H1 (cell line): ENCODE data around the gene SYNPR. TPM values are rescaled to one million over a fixed set of nuclear protein-coding genes. Genes with fewer than 3 reads are reported as not detected.
A peak's percentile ranks its signal among the peaks of the same experiment; 100 is the strongest.

Source experiments
- CTCF ChIA-PET: fragments of 300-600 bp; sonication (Branson Sonifier 250); formaldehyde crosslinking; loops from one replicate; lab custom pipeline; 2021; ENCODE audit not compliant: partially characterized antibody; lab: Charles Lee
- POLR2A ChIA-PET: fragments of 300-600 bp; sonication (Branson Sonifier 250); formaldehyde crosslinking; loops from one replicate; lab custom pipeline; 2021; ENCODE audit warnings: inconsistent platforms; ENCODE audit not compliant: partially characterized antibody; lab: Charles Lee
- DNase-seq, 2 experiments: peaks; one replicate each; pipeline versions ENCODE4 v3.0.0 to v3.0.0-alpha.2; 2010 to 2022; ENCODE audit warnings: low spot score in 2 of 2, low read depth in 1 of 2, mixed read lengths in 1 of 2
- FAIRE-seq: peaks from 2 replicates; lab custom pipeline; 2011; peaks lifted over from hg19 to GRCh38; lab: Jason Lieb, UNC
- H2AFZ ChIP-seq: 2 replicates; pipeline ENCODE4 v1.8.1; 2012; ENCODE audit warnings: low read length, inconsistent platforms
- H2AK5ac ChIP-seq: 2 replicates; pipeline ENCODE4 v1.6.1; 2013; ENCODE audit warnings: low read depth, low read length
- H2BK120ac ChIP-seq: replicated peaks from 2 replicates; pipeline ENCODE3; 2013; ENCODE audit warnings: low read depth, low read length, inconsistent platforms
- H2BK12ac ChIP-seq: 2 replicates; pipeline ENCODE4 v1.6.1; 2013; ENCODE audit warnings: low read depth, low read length
- H2BK15ac ChIP-seq: 2 replicates; pipeline ENCODE4 v1.6.1; 2013; ENCODE audit warnings: low read length
- H2BK20ac ChIP-seq: 2 replicates; pipeline ENCODE4 v1.6.1; 2013; ENCODE audit warnings: low read length
- H2BK5ac ChIP-seq: 2 replicates; pipeline ENCODE4 v1.6.1; 2013; ENCODE audit warnings: low read depth, low read length
- H3K14ac ChIP-seq: 2 replicates; pipeline ENCODE4 v1.6.1; 2013; ENCODE audit warnings: inconsistent platforms; ENCODE audit not compliant: insufficient read length
- H3K18ac ChIP-seq: 2 replicates; pipeline ENCODE4 v1.6.1; 2013; ENCODE audit warnings: low read length; ENCODE audit errors: extremely low read depth
- H3K23ac ChIP-seq: 2 replicates; pipeline ENCODE4 v1.6.1; 2013; ENCODE audit warnings: inconsistent platforms; ENCODE audit not compliant: insufficient read length
- H3K23me2 ChIP-seq: 2 replicates; pipeline ENCODE4 v1.6.1; 2013; ENCODE audit warnings: low read depth, low read length
- H3K27ac ChIP-seq: 2 replicates; pipeline ENCODE4 v1.6.1; 2011; ENCODE audit warnings: low read depth, low read length, inconsistent platforms
- H3K27me3 ChIP-seq, 4 experiments: replicated peaks in 1 of 4; 1 replicate in 1 of 4; 2 replicates in 3 of 4; pipeline versions ENCODE4 v1.6.1 to v1.8.1; 2011 to 2013; ENCODE audit warnings: low read length in 3 of 4, mild to moderate bottlenecking in 3 of 4, inconsistent platforms in 2 of 4, mixed read lengths in 2 of 4, moderate library complexity in 1 of 4; ENCODE audit not compliant: control insufficient read depth in 3 of 4, insufficient read depth in 3 of 4; ENCODE audit errors: extremely low read depth in 1 of 4
- H3K36me3 ChIP-seq, 4 experiments: 2 replicates each; pipeline versions ENCODE4 v1.6.1 to v1.8.1; 2011 to 2013; ENCODE audit warnings: mild to moderate bottlenecking in 4 of 4, low read length in 3 of 4, moderate library complexity in 2 of 4, control low read depth in 1 of 4, inconsistent platforms in 1 of 4; ENCODE audit not compliant: insufficient read depth in 4 of 4, control insufficient read depth in 2 of 4
- H3K4ac ChIP-seq: replicated peaks from 2 replicates; pipeline ENCODE3; 2013; ENCODE audit warnings: low read length, low read depth, mixed read lengths, inconsistent platforms; ENCODE audit not compliant: insufficient read length
- H3K4me1 ChIP-seq, 4 experiments: replicated peaks in 1 of 4; 1 replicate in 1 of 4; 2 replicates in 3 of 4; pipeline versions ENCODE4 v1.6.1 to v1.8.1; 2011 to 2013; ENCODE audit warnings: low read length in 3 of 4, inconsistent platforms in 2 of 4, mixed read lengths in 1 of 4; ENCODE audit not compliant: insufficient read depth in 4 of 4, control insufficient read depth in 3 of 4
- H3K4me2 ChIP-seq, 2 experiments: 2 replicates each; pipeline versions ENCODE4 v1.6.1 to v1.8.1; 2011 to 2013; ENCODE audit warnings: low read depth in 2 of 2, low read length in 2 of 2, control low read depth in 1 of 2, inconsistent platforms in 1 of 2, mild to moderate bottlenecking in 1 of 2; ENCODE audit not compliant: insufficient read depth in 1 of 2
- H3K4me3 ChIP-seq, 4 experiments: fragments of 200-600, 300-600 bp in 1 of 4; sonication (generic), shearing (Covaris generic), sonication (Bioruptor Twin) in 1 of 4; 2 replicates each; pipeline versions ENCODE4 v1.5.1 to v1.8.1; 2011 to 2016; ENCODE audit warnings: low read length in 4 of 4, low read depth in 3 of 4, control low read depth in 2 of 4, inconsistent platforms in 2 of 4, mild to moderate bottlenecking in 2 of 4, mixed read lengths in 1 of 4, moderate library complexity in 1 of 4; ENCODE audit not compliant: insufficient read depth in 2 of 4; ENCODE audit errors: extremely low read depth in 1 of 4
- H3K56ac ChIP-seq: replicated peaks from 2 replicates; pipeline ENCODE3; 2013; ENCODE audit warnings: low read depth, mild to moderate bottlenecking, mixed read lengths, low read length, inconsistent platforms; ENCODE audit not compliant: insufficient read length
- H3K79me1 ChIP-seq: 2 replicates; pipeline ENCODE4 v1.6.1; 2013; ENCODE audit warnings: low read depth, low read length, control low read depth
- H3K79me2 ChIP-seq, 2 experiments: 2 replicates each; pipeline versions ENCODE4 v1.6.1 to v1.8.1; 2012 to 2013; ENCODE audit warnings: low read length in 2 of 2, mild to moderate bottlenecking in 2 of 2, inconsistent platforms in 1 of 2; ENCODE audit not compliant: insufficient read depth in 2 of 2, control insufficient read depth in 1 of 2
- H3K9ac ChIP-seq, 4 experiments: replicated peaks in 1 of 4; 1 replicate in 1 of 4; 2 replicates in 3 of 4; pipeline versions ENCODE4 v1.6.1 to v1.8.1; 2011 to 2013; ENCODE audit warnings: low read depth in 3 of 4, low read length in 3 of 4, control low read depth in 2 of 4, mild to moderate bottlenecking in 2 of 4, moderate library complexity in 2 of 4, inconsistent platforms in 1 of 4; ENCODE audit errors: extremely low read depth in 1 of 4
- H3K9me3 ChIP-seq, 2 experiments: 2 replicates each; pipeline versions ENCODE4 v1.6.1 to v1.8.1; 2012 to 2013; ENCODE audit warnings: mild to moderate bottlenecking in 2 of 2, moderate library complexity in 2 of 2, control low read depth in 1 of 2, inconsistent platforms in 1 of 2, low read depth in 1 of 2, low read length in 1 of 2, mixed read lengths in 1 of 2; ENCODE audit not compliant: insufficient read depth in 2 of 2
- H4K20me1 ChIP-seq, 2 experiments: replicated peaks in 1 of 2; 2 replicates each; pipeline versions ENCODE3 to v1.8.1; 2011 to 2013; ENCODE audit warnings: inconsistent platforms in 2 of 2, low read length in 2 of 2, mild to moderate bottlenecking in 1 of 2; ENCODE audit not compliant: insufficient read depth in 2 of 2, control insufficient read depth in 1 of 2
- H4K5ac ChIP-seq: 2 replicates; pipeline ENCODE4 v1.6.1; 2013; ENCODE audit warnings: low read length, low read depth, mixed read lengths, inconsistent platforms; ENCODE audit not compliant: insufficient read length
- H4K8ac ChIP-seq: 2 replicates; pipeline ENCODE4 v1.8.0; 2013; ENCODE audit warnings: mild to moderate bottlenecking, moderate library complexity, low read length, inconsistent platforms; ENCODE audit not compliant: insufficient read depth; ENCODE audit errors: extremely low read depth
- H4K91ac ChIP-seq: replicated peaks from 2 replicates; pipeline ENCODE3; 2013; ENCODE audit warnings: low read length, mixed read lengths, inconsistent platforms; ENCODE audit not compliant: insufficient read length
- KDM5A ChIP-seq: fragments of 200-600 bp; IDR thresholded peaks from 2 replicates; pipeline ENCODE4 v1.7.1; 2012; ENCODE audit warnings: mild to moderate bottlenecking, low read length, inconsistent platforms, mixed read lengths
- PHF8 ChIP-seq: fragments of 200-600 bp; sonication (generic); conservative IDR thresholded peaks from 2 replicates; pipeline ENCODE4 v1.7.1; 2012; ENCODE audit warnings: low read depth, mild to moderate bottlenecking, inconsistent platforms, low read length, moderate library complexity
- WGBS, 2 experiments: shearing (Covaris generic) in 1 of 2; methylation state at CpG; one replicate each; pipeline versions ENCODE4 v1.1.6 to v1.1.7; 2013 to 2015; ENCODE audit warnings: low lambda C conversion rate in 2 of 2, mixed read lengths in 2 of 2, inconsistent platforms in 1 of 2, low coverage in 1 of 2, missing lambda C conversion rate in 1 of 2; ENCODE audit not compliant: insufficient replicate concordance in 2 of 2, insufficient coverage in 1 of 2, insufficient read length in 1 of 2; ENCODE audit errors: extremely low coverage in 1 of 2, missing lambda C conversion rate in 1 of 2; 5-methylcytosine and 5-hydroxymethylcytosine counted together
- polyA plus RNA-seq, 7 experiments: library from polyadenylated mRNA; depleted of rRNA in 3 of 7; stranded (reverse) in 5 of 7; unstranded in 2 of 7; fragments of >200 nt in 5 of 7; fragments of 200-250 nt in 2 of 7; gene quantifications; 1 replicate in 5 of 7; 2 replicates in 1 of 7; 4 replicates in 1 of 7; pipeline versions ENCODE4 v1.2.1 to v1.2.3, GENCODE V29; 2011 to 2013; ENCODE audit warnings: missing spikeins in 2 of 7, mixed read lengths in 2 of 7
- total RNA-seq: library from RNA; stranded (reverse); fragmentation: NEBNext Ultra II Directional; extraction: Animal tissue kit (Norgen Biotek cat#: 25700); gene quantifications from 2 replicates; pipeline ENCODE4 v1.2.1, GENCODE V29; 2021

The SYNPR gene
- total and polyA plus RNA-seq, 2 of the 8 experiments (the other 6 are each of a cell fraction or from before 2014, with no cell fraction given), result 0.39 to 0.99 TPM

DNA sequence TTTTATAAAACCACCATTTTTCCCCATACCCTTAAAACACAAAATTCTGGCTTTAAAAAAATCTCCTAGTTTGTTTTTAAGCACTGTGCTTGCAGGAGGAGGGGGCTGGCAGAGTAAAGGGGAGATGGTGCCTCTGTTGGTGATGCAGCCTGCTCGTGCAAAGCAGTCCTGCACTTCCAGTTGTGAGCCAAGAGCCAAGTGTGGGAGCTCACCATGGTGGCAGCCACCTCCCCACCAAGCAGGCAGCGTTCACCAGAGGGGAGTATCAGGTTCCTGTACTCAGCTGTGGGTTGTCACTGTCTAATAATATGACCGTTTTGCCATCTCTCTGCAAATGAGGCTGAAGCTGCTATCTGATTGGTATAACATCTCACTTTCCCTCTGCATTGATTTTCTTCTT is 164.8 kb downstream of the SYNPR start:
- no peak overlapping the region for H2BK120ac ChIP-seq
- H3K27ac ChIP-seq, result no peak overlapping the region
- no peaks in the 10 kb centered on the region for H3K9me3 ChIP-seq
- H3K4me2 ChIP-seq, result peak overlapping the region; percentile 28 to 36; a peak in 3 of 4 replicates
- H3K23ac ChIP-seq, result no peak overlapping the region
- H3K9ac ChIP-seq, result no peak overlapping the region
- POLR2A ChIA-PET, result interaction anchor here (1.5 kb wide), 1 partner anchor 29 kb away, joined by 5 read pairs; no protein-coding TSS in a partner anchor
- FAIRE-seq (no peak), DNase-seq (no peak)
- no peak overlapping the region for H2BK15ac ChIP-seq
- no peaks in the 10 kb centered on the region for H3K27me3 ChIP-seq
- 0 out of 2 replicates have a peak overlapping the region, but pooled peaks have one; percentile 20 for H2AFZ ChIP-seq
- H4K5ac ChIP-seq, result no peak overlapping the region
- no peak overlapping the region for H3K4ac ChIP-seq
- H3K14ac ChIP-seq, result no peak overlapping the region
- CTCF ChIA-PET, result interaction anchor here (0.5 to 5.4 kb wide), 6 partner anchors 8 to 258 kb away, joined by 3 to 27 read pairs (median 3); no protein-coding TSS in a partner anchor
- H3K36me3 ChIP-seq, result no peaks in the 10 kb centered on the region
- H3K23me2 ChIP-seq, result no peaks in the 10 kb centered on the region; the same call in 1 of the 2 replicates
- WGBS, 2 experiments, result 50% methylated on average over 3 of the region's 3 CpGs; no CpG with 5 or more reads in 1 of the 2 experiments
- H4K20me1 ChIP-seq, result no peaks in the 10 kb centered on the region
- peaks cover 4 to 23% (median 15%) of the 10 kb centered on the region in 4 experiments for H3K4me1 ChIP-seq
- peak overlapping the region; percentile 56 for H4K91ac ChIP-seq
- H3K79me1 ChIP-seq, result no peaks in the 10 kb centered on the region
- H3K18ac ChIP-seq, result no peak overlapping the region
- peak overlapping the region; percentile 3; the same call in 1 of the 2 replicates for H2BK20ac ChIP-seq
- H2BK12ac ChIP-seq, result 0 out of 2 replicates have a peak overlapping the region, but pooled peaks have one; percentile 11
- H4K8ac ChIP-seq, result no peak overlapping the region; the same call in 1 of the 2 replicates
- H3K79me2 ChIP-seq, result no peaks in the 10 kb centered on the region
- no peak overlapping the region for H3K56ac ChIP-seq
- no peak overlapping the region for H3K4me3 ChIP-seq
- 0 out of 2 replicates have a peak overlapping the region, but pooled peaks have one; percentile 12 for H2BK5ac ChIP-seq
- no peak overlapping the region for H2AK5ac ChIP-seq
- TF ChIP-seq PHF8 (no peak), KDM5A (no peak)
